A549 (cell line): ENCODE results near the gene ABHD5. TPM values are rescaled to one million over a fixed set of nuclear protein-coding genes. Genes with fewer than 3 reads are reported as not detected.

Experiments
- ATAC-seq, 2 experiments: fragments of 200-7000 bp in 1 of 2; fragments of >200 bp in 1 of 2; cut with Nextera tagmentation in 1 of 2; cut with Tn5 transposase in 1 of 2; 3 replicates each; pipeline versions ENCODE4 v1.8.0 to v1.9.1; 2018 to 2020; ENCODE audit warnings: mild to moderate bottlenecking in 1 of 2, moderate library complexity in 1 of 2
- CTCF ChIA-PET: fragments of 300-600 bp; sonication (Branson Sonifier 250); formaldehyde crosslinking; extraction: SDS; loops from one replicate; lab custom pipeline; 2021; ENCODE audit warnings: antibody characterized with exemption, inconsistent platforms; lab: Yijun Ruan, JAX
- POLR2A ChIA-PET: fragments of 350-600 bp; formaldehyde crosslinking; extraction: SDS; loops from one replicate; lab custom pipeline; 2021; ENCODE audit warnings: antibody characterized with exemption, inconsistent platforms; lab: Yijun Ruan, JAX
- DNase-seq, 2 experiments: peaks; one replicate each; pipeline versions ENCODE4 v3.0.0 to v3.0.0-alpha.2; 2011 to 2016; ENCODE audit warnings: low read depth in 1 of 2, low spot score in 1 of 2
- FAIRE-seq: peaks from 2 replicates; lab custom pipeline; 2011; peaks lifted over from hg19 to GRCh38; lab: Jason Lieb, UNC
- H3K27ac ChIP-seq, 2 experiments: fragments of >200 bp; sonication (Bioruptor Twin); formaldehyde crosslinking; 3 replicates each; pipeline ENCODE4 v1.5.1; 2016 to 2017
- H3K4me1 ChIP-seq: fragments of >200 bp; sonication (Bioruptor Twin); formaldehyde crosslinking; 3 replicates; pipeline ENCODE4 v1.6.1; 2016
- H3K4me2 ChIP-seq: fragments of >200 bp; sonication (Bioruptor Twin); formaldehyde crosslinking; 3 replicates; pipeline ENCODE4 v1.6.1; 2016
- H3K4me3 ChIP-seq: fragments of >200 bp; sonication (Bioruptor Twin); formaldehyde crosslinking; 3 replicates; pipeline ENCODE4 v1.5.1; 2016
- H3K9me3 ChIP-seq: fragments of >200 bp; sonication (Bioruptor Twin); formaldehyde crosslinking; 3 replicates; pipeline ENCODE4 v1.6.1; 2016
- BHLHE40 ChIP-seq: IDR thresholded peaks from 2 replicates; pipeline ENCODE4 v1.6.1; 2012; ENCODE audit warnings: low read depth, low read length, inconsistent platforms
- CBX2 ChIP-seq: fragments of 200-600 bp; sonication (generic); IDR thresholded peaks from 2 replicates; pipeline ENCODE4 v1.6.1; 2016; ENCODE audit warnings: low read depth, mild to moderate bottlenecking, borderline replicate concordance
- CHD4 ChIP-seq: fragments of 200-600 bp; sonication (generic); IDR thresholded peaks from 2 replicates; pipeline ENCODE4 v1.6.1; 2016; ENCODE audit warnings: antibody characterized with exemption, mild to moderate bottlenecking, borderline replicate concordance
- EP300 ChIP-seq, 2 experiments: fragments of >200 bp; sonication (Bioruptor Twin); formaldehyde crosslinking; IDR thresholded peaks; 2 replicates in 1 of 2; 3 replicates in 1 of 2; pipeline ENCODE4 v1.6.1; 2016 to 2017
- ESRRA ChIP-seq: fragments of 150-350 bp; IDR thresholded peaks from 2 replicates; pipeline ENCODE4 v1.6.1; 2014; ENCODE audit warnings: mild to moderate bottlenecking, low read length, borderline replicate concordance
- FOSB ChIP-seq: fragments of 250-450 bp; sonication (Bioruptor Pico); IDR thresholded peaks from 2 replicates; pipeline ENCODE4 v1.5.0; 2020; ENCODE audit warnings: mild to moderate bottlenecking, moderate library complexity
- HDAC2 ChIP-seq: fragments of 200-600 bp; sonication (generic); IDR thresholded peaks from 2 replicates; pipeline ENCODE4 v1.6.1; 2016
- HES2 ChIP-seq: fragments of >200 bp; sonication (Bioruptor Twin); formaldehyde crosslinking; IDR thresholded peaks from 2 replicates; pipeline ENCODE4 v1.6.1; 2016
- HEYL ChIP-seq: fragments of 250-450 bp; sonication (Bioruptor Pico); IDR thresholded peaks from 2 replicates; pipeline ENCODE4 v1.8.0; 2021; ENCODE audit warnings: mild to moderate bottlenecking, moderate library complexity
- HOXB5 ChIP-seq: fragments of 250-450 bp; sonication (Bioruptor Pico); IDR thresholded peaks from 2 replicates; pipeline ENCODE4 v1.5.0; 2020; ENCODE audit warnings: mild to moderate bottlenecking, moderate library complexity
- JUNB ChIP-seq: fragments of >200 bp; sonication (Bioruptor Twin); formaldehyde crosslinking; IDR thresholded peaks from 2 replicates; pipeline ENCODE4 v1.6.1; 2016
- KDM1A ChIP-seq: fragments of 200-600 bp; sonication (generic); IDR thresholded peaks from 2 replicates; pipeline ENCODE4 v1.6.1; 2016; ENCODE audit warnings: low read depth, mild to moderate bottlenecking
- NR3C1 ChIP-seq: fragments of >200 bp; sonication (Bioruptor Twin); formaldehyde crosslinking; IDR thresholded peaks from 3 replicates; pipeline ENCODE4 v1.6.1; 2017
- PBX3 ChIP-seq: IDR thresholded peaks from 2 replicates; pipeline ENCODE4 v1.6.1; 2012
- PHF8 ChIP-seq: fragments of 200-600 bp; sonication (generic); IDR thresholded peaks from 2 replicates; pipeline ENCODE4 v1.6.1; 2016; ENCODE audit warnings: low read depth, mild to moderate bottlenecking, antibody characterized with exemption, moderate library complexity, borderline replicate concordance
- POLR2A ChIP-seq: IDR thresholded peaks from 2 replicates; pipeline ENCODE4 v1.6.1; 2012; ENCODE audit warnings: mild to moderate bottlenecking, low read length
- POLR2AphosphoS2 ChIP-seq: conservative IDR thresholded peaks from 2 replicates; pipeline ENCODE4 v1.6.1; 2012; ENCODE audit warnings: low read length, improper control_type of control experiment, inconsistent platforms
- RARB ChIP-seq: fragments of 250-450 bp; sonication (Bioruptor Pico); IDR thresholded peaks from 2 replicates; pipeline ENCODE4 v1.8.0; 2021; ENCODE audit warnings: mild to moderate bottlenecking, moderate library complexity
- RCOR1 ChIP-seq: fragments of 150-350 bp; IDR thresholded peaks from 2 replicates; pipeline ENCODE4 v1.6.1; 2014; ENCODE audit warnings: antibody characterized with exemption, low read length, low read depth
- RFX5 ChIP-seq: fragments of 450-650 bp; IDR thresholded peaks from 2 replicates; pipeline ENCODE4 v1.7.1; 2014; ENCODE audit warnings: antibody characterized with exemption, mild to moderate bottlenecking, moderate library complexity
- RNF2 ChIP-seq: fragments of 200-600 bp; sonication (generic); IDR thresholded peaks from 2 replicates; pipeline ENCODE4 v1.6.1; 2016; ENCODE audit warnings: low read depth, mild to moderate bottlenecking, antibody characterized with exemption, moderate library complexity, borderline replicate concordance
- SREBF2 ChIP-seq: fragments of 450-650 bp; IDR thresholded peaks from 2 replicates; pipeline ENCODE4 v1.6.1; 2014; ENCODE audit warnings: mild to moderate bottlenecking, moderate library complexity
- TP53 ChIP-seq: fragments of 250-450 bp; sonication (Bioruptor Pico); IDR thresholded peaks from 2 replicates; pipeline ENCODE4 v1.5.0; 2021; ENCODE audit warnings: mild to moderate bottlenecking, moderate library complexity
- WGBS: methylation state at CpG from one replicate; pipeline ENCODE4 v1.1.6; 2017; ENCODE audit errors: missing lambda C conversion rate; 5-methylcytosine and 5-hydroxymethylcytosine counted together
- polyA plus RNA-seq, 4 experiments: library from polyadenylated mRNA; depleted of rRNA in 3 of 4; stranded (reverse); fragments of >200 nt; fragmentation: RNase III in 1 of 4; extraction: RNeasy Plus Mini Kit Qiagen cat#74134 plus additional on column Dnase treatment in 1 of 4; gene quantifications; 2 replicates in 3 of 4; 3 replicates in 1 of 4; pipeline ENCODE4 v1.2.3, GENCODE V29; 2011 to 2017
- TF ChIP-seq, protein P1 (sequence below): fragments of 150-350 bp; IDR thresholded peaks from 2 replicates; pipeline ENCODE4 v1.6.1; 2014; ENCODE audit warnings: low read depth, mild to moderate bottlenecking, low read length
- TF ChIP-seq, protein P2 (sequence below): fragments of >200 bp; sonication (Bioruptor Twin); formaldehyde crosslinking; IDR thresholded peaks from 3 replicates; pipeline ENCODE4 v1.5.1; 2016
- TF ChIP-seq, protein P3 (sequence below): IDR thresholded peaks from 2 replicates; pipeline ENCODE4 v1.6.1; 2012
- TF ChIP-seq, protein P4 (sequence below): fragments of 200-600 bp; sonication (generic); IDR thresholded peaks from 2 replicates; pipeline ENCODE4 v1.6.1; 2016; ENCODE audit warnings: antibody characterized with exemption, mild to moderate bottlenecking, moderate library complexity
- TF ChIP-seq, protein P5 (sequence below): fragments of >200 bp; sonication (Bioruptor Twin); formaldehyde crosslinking; IDR thresholded peaks from 3 replicates; pipeline ENCODE4 v1.6.1; 2016
- TF ChIP-seq, protein P6 (sequence below): fragments of 450-650 bp; IDR thresholded peaks from 2 replicates; pipeline ENCODE4 v1.6.1; 2014; ENCODE audit warnings: antibody characterized with exemption

Gene ABHD5
- polyA plus RNA-seq, 2 of the 4 experiments (the other 2 are of a cell fraction), result 16.6 to 17.8 TPM

DNA sequence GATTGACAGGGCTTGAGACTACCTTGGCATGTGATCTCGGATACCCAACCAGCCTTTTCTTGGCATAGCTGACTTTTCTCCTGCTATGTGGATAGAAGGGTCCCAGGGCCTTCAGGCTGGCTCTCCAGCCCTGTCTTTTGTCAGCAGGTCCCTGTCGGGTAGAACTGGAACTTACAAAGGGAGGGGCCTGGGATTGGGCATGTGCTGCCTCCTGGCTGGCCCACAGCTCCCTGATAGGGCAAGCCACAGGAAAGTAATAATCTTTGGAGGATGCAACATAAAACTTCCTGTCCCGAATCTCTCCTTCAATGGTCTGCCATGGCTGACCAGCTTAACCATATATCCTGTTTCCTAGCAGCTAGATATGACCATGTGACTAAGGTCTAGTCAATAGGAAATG is 89.1 kb downstream of the ABHD5 start:
- Histone ChIP-seq H3K27ac (no peak overlapping the region), H3K9me3 (no peaks in the 10 kb centered on the region), H3K4me2 (no peak overlapping the region), H3K4me3 (no peak overlapping the region), H3K4me1 (no peaks in the 10 kb centered on the region)
- CTCF ChIA-PET, result no interaction called here
- 61% methylated on average over 3 of the region's 3 CpGs for WGBS
- no peak for ATAC-seq
- no peak for FAIRE-seq
- no peak for DNase-seq
- no peak for TF ChIP-seq POLR2A
- TF ChIP-seq POLR2AphosphoS2, result no peak
- no peak for TF ChIP-seq PHF8
- TF ChIP-seq, protein P1, sequence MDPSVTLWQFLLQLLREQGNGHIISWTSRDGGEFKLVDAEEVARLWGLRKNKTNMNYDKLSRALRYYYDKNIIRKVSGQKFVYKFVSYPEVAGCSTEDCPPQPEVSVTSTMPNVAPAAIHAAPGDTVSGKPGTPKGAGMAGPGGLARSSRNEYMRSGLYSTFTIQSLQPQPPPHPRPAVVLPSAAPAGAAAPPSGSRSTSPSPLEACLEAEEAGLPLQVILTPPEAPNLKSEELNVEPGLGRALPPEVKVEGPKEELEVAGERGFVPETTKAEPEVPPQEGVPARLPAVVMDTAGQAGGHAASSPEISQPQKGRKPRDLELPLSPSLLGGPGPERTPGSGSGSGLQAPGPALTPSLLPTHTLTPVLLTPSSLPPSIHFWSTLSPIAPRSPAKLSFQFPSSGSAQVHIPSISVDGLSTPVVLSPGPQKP, result no peak
- no peak for TF ChIP-seq HOXB5
- no peak for TF ChIP-seq SREBF2
- TF ChIP-seq, protein P2, sequence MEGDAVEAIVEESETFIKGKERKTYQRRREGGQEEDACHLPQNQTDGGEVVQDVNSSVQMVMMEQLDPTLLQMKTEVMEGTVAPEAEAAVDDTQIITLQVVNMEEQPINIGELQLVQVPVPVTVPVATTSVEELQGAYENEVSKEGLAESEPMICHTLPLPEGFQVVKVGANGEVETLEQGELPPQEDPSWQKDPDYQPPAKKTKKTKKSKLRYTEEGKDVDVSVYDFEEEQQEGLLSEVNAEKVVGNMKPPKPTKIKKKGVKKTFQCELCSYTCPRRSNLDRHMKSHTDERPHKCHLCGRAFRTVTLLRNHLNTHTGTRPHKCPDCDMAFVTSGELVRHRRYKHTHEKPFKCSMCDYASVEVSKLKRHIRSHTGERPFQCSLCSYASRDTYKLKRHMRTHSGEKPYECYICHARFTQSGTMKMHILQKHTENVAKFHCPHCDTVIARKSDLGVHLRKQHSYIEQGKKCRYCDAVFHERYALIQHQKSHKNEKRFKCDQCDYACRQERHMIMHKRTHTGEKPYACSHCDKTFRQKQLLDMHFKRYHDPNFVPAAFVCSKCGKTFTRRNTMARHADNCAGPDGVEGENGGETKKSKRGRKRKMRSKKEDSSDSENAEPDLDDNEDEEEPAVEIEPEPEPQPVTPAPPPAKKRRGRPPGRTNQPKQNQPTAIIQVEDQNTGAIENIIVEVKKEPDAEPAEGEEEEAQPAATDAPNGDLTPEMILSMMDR, result no peak
- TF ChIP-seq RARB (CRISPR knock-in tag), result no peak
- no peak for TF ChIP-seq FOSB (CRISPR knock-in tag)
- TF ChIP-seq HES2, result no peak
- TF ChIP-seq, protein P3, sequence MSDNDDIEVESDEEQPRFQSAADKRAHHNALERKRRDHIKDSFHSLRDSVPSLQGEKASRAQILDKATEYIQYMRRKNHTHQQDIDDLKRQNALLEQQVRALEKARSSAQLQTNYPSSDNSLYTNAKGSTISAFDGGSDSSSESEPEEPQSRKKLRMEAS, result no peak
- no peak for TF ChIP-seq HDAC2
- no peak for TF ChIP-seq RFX5
- TF ChIP-seq BHLHE40, result no peak
- TF ChIP-seq CHD4, result no peak
- TF ChIP-seq, protein P4, sequence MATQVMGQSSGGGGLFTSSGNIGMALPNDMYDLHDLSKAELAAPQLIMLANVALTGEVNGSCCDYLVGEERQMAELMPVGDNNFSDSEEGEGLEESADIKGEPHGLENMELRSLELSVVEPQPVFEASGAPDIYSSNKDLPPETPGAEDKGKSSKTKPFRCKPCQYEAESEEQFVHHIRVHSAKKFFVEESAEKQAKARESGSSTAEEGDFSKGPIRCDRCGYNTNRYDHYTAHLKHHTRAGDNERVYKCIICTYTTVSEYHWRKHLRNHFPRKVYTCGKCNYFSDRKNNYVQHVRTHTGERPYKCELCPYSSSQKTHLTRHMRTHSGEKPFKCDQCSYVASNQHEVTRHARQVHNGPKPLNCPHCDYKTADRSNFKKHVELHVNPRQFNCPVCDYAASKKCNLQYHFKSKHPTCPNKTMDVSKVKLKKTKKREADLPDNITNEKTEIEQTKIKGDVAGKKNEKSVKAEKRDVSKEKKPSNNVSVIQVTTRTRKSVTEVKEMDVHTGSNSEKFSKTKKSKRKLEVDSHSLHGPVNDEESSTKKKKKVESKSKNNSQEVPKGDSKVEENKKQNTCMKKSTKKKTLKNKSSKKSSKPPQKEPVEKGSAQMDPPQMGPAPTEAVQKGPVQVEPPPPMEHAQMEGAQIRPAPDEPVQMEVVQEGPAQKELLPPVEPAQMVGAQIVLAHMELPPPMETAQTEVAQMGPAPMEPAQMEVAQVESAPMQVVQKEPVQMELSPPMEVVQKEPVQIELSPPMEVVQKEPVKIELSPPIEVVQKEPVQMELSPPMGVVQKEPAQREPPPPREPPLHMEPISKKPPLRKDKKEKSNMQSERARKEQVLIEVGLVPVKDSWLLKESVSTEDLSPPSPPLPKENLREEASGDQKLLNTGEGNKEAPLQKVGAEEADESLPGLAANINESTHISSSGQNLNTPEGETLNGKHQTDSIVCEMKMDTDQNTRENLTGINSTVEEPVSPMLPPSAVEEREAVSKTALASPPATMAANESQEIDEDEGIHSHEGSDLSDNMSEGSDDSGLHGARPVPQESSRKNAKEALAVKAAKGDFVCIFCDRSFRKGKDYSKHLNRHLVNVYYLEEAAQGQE, result no peak
- no peak for TF ChIP-seq TP53 (CRISPR knock-in tag)
- no peak for TF ChIP-seq NR3C1
- TF ChIP-seq PBX3, result no peak
- TF ChIP-seq RNF2, result no peak
- POLR2A ChIA-PET, result no interaction called here

DNA sequence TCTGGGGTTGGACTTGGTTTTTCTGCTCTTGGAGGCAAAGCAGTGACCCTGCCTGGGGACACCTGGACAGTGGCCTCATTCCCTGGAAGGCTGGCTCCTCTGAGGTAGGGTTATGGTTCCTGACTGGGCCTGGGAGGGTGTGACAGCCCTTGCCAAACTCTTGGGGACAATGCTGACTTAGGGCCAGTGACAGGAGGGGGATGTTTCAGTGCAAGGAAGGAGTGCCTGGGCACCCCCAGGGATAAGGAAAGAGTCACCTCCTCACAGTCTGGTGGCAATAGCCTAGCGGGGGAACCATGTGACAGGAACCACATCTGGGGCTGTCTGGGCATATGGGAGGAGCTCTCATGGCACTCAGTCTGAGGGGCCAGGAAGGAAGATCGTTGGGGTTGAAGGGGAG is 91.8 kb downstream of the ABHD5 start:
- ATAC-seq (no peak), DNase-seq (no peak), FAIRE-seq (no peak)
- CTCF ChIA-PET, result interaction anchor here (2.2 kb wide), 1 partner anchor 15 kb away, joined by 7 read pairs; no protein-coding TSS in a partner anchor
- Histone ChIP-seq H3K4me2 (no peak overlapping the region), H3K27ac (no peak overlapping the region), H3K4me1 (no peaks in the 10 kb centered on the region), H3K4me3 (no peak overlapping the region), H3K9me3 (no peaks in the 10 kb centered on the region)
- no peak for TF ChIP-seq CBX2
- no peak for TF ChIP-seq ESRRA
- TF ChIP-seq JUNB, result no peak
- no peak for TF ChIP-seq RCOR1
- TF ChIP-seq, protein P5, sequence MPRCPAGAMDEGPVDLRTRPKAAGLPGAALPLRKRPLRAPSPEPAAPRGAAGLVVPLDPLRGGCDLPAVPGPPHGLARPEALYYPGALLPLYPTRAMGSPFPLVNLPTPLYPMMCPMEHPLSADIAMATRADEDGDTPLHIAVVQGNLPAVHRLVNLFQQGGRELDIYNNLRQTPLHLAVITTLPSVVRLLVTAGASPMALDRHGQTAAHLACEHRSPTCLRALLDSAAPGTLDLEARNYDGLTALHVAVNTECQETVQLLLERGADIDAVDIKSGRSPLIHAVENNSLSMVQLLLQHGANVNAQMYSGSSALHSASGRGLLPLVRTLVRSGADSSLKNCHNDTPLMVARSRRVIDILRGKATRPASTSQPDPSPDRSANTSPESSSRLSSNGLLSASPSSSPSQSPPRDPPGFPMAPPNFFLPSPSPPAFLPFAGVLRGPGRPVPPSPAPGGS, result no peak
- TF ChIP-seq HEYL, result no peak
- TF ChIP-seq, protein P6, sequence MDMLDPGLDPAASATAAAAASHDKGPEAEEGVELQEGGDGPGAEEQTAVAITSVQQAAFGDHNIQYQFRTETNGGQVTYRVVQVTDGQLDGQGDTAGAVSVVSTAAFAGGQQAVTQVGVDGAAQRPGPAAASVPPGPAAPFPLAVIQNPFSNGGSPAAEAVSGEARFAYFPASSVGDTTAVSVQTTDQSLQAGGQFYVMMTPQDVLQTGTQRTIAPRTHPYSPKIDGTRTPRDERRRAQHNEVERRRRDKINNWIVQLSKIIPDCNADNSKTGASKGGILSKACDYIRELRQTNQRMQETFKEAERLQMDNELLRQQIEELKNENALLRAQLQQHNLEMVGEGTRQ, result no peak
- no peak for TF ChIP-seq KDM1A
- TF ChIP-seq EP300 (IDR thresholded peaks at IDR 0.05), result no peak
- WGBS, result 49% methylated on average over 2 of the region's 2 CpGs
- POLR2A ChIA-PET, result no interaction called here
